ENCODE results near the gene RAB4B.
"Not testable (repeated sequence)": the region's sequence is repeated elsewhere in the genome, so short reads cannot be mapped to it uniquely, and the experiment has no call there.

Gene RAB4B

DNA sequence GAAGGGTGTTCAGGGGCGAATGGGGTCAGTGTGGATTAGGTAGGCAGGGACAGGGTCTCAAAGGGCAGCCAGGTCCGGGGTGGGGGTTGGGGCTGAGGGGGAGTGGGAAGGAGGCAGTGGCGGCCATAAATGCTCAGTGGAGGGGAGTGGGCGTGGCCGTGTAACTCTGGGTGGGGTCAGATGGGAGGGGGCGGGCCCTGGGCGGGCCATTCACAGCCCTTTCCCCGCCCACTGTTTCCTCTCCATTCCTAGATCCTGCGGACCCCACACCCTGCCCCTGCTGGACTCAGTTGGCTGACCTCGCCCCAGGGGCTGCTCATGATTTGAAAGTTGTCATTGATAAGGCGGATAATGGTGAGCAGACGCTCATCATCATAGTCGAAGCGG is 48.3 kb downstream of the RAB4B start:
- H3K27ac ChIP-seq (ENCODE audit: low read depth, low read length); H3K27me3 ChIP-seq (ENCODE audit: control insufficient read depth, insufficient read depth, low read length); H3K4me3 ChIP-seq (ENCODE audit: low read length); H3K4me1 ChIP-seq (ENCODE audit: control insufficient read depth, insufficient read depth, low read length); H3K9ac ChIP-seq (ENCODE audit: low read length): not testable (repeated sequence)
- H3K36me3 ChIP-seq (ENCODE audit: control insufficient read depth, insufficient read depth, low read length): peaks cover 10% of the 10 kb centered on the region

DNA sequence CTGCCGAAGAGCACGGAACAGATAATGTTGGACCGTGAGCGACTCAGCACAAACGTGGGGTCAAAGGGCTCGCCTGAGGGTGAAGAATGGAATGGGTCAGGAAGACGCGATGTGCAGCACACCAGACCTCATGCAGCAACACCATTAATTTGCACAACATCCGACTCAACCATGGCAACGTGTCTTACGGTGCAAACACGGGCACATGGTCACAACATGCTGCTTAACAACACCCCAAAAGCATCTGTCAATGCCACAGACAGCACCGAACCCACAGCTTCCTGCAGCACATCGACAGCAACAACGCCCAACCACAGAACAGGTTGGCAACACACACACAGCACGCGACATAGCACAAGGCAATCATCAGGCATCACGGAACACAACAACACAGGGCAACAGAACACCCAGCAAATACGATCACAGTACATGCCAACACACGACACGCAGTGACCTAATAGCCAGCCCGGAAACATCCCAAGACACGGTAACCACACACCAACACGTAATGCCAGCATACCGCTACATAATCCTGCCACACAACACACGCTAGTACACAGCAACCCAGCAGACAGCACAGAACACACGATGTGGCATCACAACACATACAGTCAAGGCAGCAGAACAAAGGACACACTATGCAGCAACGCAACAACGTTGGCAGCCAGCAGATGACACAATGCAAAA is 48.8 kb downstream of the RAB4B start:
- not testable (repeated sequence) for H3K4me3 ChIP-seq (ENCODE audit: low read length); H3K27ac ChIP-seq (ENCODE audit: low read depth, low read length); H3K9ac ChIP-seq (ENCODE audit: low read length); H3K27me3 ChIP-seq (ENCODE audit: control insufficient read depth, insufficient read depth, low read length); H3K4me1 ChIP-seq (ENCODE audit: control insufficient read depth, insufficient read depth, low read length)
- peaks cover 10% of the 10 kb centered on the region for H3K36me3 ChIP-seq (ENCODE audit: control insufficient read depth, insufficient read depth, low read length)

DNA sequence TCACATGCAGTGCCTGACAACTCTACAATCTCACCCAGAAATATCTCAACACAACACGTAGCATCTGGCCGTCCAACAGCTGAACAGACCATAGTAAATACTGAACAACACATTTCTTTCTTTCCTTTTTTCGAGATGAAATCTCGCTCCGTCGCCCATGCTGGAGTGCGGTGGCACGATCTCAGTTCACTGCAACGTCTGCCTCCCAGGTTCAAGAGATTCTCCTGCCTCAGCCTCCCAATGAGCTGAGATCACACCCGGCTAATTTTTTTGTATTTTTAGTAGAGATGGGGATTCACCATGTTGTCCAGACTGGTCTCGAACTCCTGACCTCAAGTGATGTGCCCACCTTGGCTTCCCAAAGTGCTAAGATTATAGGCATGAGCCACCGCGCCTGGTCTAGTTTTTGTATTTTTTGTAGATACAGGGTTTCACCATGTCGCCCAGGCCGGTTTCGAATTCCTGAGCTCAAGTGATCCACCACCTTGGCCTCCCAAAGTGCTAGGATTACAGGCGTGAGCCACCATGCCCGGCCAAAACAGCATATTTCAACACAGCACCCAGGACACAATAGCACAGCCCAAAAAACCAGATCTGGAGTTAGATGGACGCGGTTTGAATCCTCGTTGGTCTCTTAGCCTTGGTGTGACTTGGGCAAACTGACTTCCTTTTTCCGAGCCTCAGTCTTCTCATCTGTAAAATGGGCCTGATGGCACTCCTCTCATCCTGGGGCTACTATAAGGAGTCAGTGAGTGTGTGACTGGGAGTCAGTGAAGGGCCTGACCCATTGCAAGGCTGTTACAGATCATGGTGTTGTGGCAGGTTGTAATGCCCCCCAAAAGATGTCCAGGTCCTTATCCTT is 49.6 kb downstream of the RAB4B start:
- H3K27me3 ChIP-seq (ENCODE audit: control insufficient read depth, insufficient read depth, low read length): no peaks in the 10 kb centered on the region
- H3K9ac ChIP-seq (ENCODE audit: low read length): no peak overlapping the region
- peaks cover 6% of the 10 kb centered on the region for H3K4me1 ChIP-seq (ENCODE audit: control insufficient read depth, insufficient read depth, low read length)
- H3K36me3 ChIP-seq (ENCODE audit: control insufficient read depth, insufficient read depth, low read length): peaks cover 10% of the 10 kb centered on the region
- no peak overlapping the region for H3K4me3 ChIP-seq (ENCODE audit: low read length)
- no peak overlapping the region for H3K27ac ChIP-seq (ENCODE audit: low read depth, low read length)

DNA sequence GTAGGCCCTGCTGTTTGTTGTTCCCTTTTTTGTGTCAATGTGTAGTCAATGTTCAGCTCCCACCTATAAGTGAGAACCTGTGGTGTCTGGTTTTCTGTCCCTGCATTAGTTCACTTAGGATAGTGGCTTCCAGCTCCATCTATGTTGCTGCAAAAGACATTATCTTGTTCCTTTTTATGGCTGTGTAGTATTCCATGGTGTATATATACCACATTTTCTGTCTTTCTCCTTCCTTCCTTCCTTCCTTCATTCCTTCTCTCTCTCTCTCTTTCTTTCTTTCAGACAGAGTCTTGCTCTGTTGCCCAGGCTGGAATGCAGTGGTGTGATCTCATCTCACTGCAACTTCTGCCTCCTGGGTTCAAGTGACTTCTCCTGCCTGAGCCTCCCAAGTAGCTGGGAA is 51.2 kb downstream of the RAB4B start:
- H3K4me3 ChIP-seq (ENCODE audit: low read length): no peak overlapping the region
- peaks cover 10% of the 10 kb centered on the region for H3K36me3 ChIP-seq (ENCODE audit: control insufficient read depth, insufficient read depth, low read length)
- no peaks in the 10 kb centered on the region for H3K27me3 ChIP-seq (ENCODE audit: control insufficient read depth, insufficient read depth, low read length)
- H3K27ac ChIP-seq (ENCODE audit: low read depth, low read length): no peak overlapping the region
- H3K9ac ChIP-seq (ENCODE audit: low read length): no peak overlapping the region
- peaks cover 4% of the 10 kb centered on the region for H3K4me1 ChIP-seq (ENCODE audit: control insufficient read depth, insufficient read depth, low read length)

DNA sequence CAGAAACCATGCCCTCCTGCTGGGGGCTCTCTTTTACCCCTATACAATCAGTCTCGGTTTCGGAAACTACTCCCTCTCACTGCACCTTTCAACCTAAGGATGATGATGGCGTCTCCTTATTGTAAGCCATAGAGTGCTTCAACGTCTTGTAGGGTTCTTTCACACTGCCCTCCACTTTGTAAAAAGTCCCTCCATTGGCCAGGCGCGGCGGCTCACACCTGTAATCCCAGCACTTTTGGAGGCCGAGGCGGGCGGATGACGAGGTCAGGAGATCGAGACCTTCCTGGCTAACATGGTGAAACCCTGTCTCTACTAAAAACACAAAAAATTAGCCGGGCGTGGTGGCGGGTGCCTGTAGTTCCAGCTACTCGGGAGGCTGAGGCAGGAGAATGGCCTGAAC is 52.7 kb downstream of the RAB4B start:
- H3K27me3 ChIP-seq (ENCODE audit: control insufficient read depth, insufficient read depth, low read length); H3K27ac ChIP-seq (ENCODE audit: low read depth, low read length); H3K4me1 ChIP-seq (ENCODE audit: control insufficient read depth, insufficient read depth, low read length); H3K9ac ChIP-seq (ENCODE audit: low read length); H3K4me3 ChIP-seq (ENCODE audit: low read length): not testable (repeated sequence)
- H3K36me3 ChIP-seq (ENCODE audit: control insufficient read depth, insufficient read depth, low read length): peaks cover 10% of the 10 kb centered on the region

DNA sequence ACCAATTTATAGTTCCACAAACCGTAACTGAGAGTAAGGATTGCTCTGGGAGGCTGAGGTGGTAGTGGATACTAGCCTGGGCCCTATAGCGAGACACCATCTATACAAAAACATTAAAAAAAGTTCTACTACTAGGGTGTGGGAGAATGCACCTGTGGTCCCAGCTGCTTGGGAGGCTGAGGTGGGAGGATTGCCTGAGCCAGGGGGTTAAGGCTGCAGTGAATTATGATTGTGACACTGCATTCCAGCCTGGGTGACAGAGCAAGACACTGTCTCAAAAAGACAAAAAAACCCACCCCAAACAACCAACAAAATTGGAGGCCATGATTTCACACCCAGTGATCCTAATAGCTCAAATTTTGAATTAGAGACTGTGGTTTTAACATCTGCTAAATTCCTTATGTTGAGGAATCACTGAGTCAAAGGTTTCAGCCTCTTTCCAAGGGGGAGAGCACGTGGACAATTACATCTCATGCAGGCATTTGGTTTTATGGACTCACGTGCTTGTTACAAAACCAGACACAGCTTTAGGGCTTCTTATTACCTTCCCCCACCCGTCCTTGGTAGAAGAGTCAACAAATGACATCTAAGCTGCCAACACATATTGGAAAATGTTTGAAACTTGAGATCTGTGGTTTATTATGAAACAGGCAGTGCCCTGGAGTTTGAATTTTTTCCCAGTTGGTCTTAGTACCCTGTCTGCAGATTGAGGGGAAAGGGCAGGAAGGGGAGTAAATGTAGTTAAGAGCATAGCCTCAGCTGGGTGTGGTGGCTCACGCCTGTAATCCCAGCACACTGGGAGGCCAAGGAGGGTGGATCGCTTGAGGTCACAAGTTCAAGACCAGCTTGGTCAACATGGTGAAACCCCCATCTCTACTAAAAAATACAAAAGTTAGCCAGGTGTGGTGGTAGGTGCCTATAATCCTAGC is 53.7 kb downstream of the RAB4B start:
- no peak overlapping the region for H3K27ac ChIP-seq (ENCODE audit: low read depth, low read length)
- no peaks in the 10 kb centered on the region for H3K27me3 ChIP-seq (ENCODE audit: control insufficient read depth, insufficient read depth, low read length)
- no peak overlapping the region for H3K9ac ChIP-seq (ENCODE audit: low read length)

DNA sequence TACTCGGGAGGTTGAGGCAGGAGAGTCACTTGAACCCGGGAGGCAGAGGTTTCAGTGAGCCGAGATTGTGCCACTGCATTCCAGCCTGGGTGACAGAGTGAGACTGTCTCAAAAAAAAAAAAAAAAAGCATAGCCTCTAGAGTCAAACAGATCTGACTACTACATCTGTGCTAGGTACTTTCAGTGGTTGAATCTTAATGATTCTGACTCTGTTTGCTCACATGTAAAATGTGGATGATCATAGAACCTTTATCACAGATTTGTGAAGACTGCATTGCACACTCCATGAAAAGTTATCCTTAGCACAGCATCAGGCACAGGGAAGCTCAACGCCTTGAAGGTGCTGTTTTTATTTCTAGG is 54.4 kb downstream of the RAB4B start:
- H3K27me3 ChIP-seq (ENCODE audit: control insufficient read depth, insufficient read depth, low read length); H3K36me3 ChIP-seq (ENCODE audit: control insufficient read depth, insufficient read depth, low read length); H3K4me3 ChIP-seq (ENCODE audit: low read length); H3K4me1 ChIP-seq (ENCODE audit: control insufficient read depth, insufficient read depth, low read length); H3K27ac ChIP-seq (ENCODE audit: low read depth, low read length); H3K9ac ChIP-seq (ENCODE audit: low read length): not testable (repeated sequence)

More for the DNA sequence above, 53.7 kb downstream of the RAB4B start:
- H3K4me1 ChIP-seq (ENCODE audit: control insufficient read depth, insufficient read depth, low read length): peaks cover 4% of the 10 kb centered on the region
- H3K4me3 ChIP-seq (ENCODE audit: low read length): no peak overlapping the region
- peaks cover 8% of the 10 kb centered on the region for H3K36me3 ChIP-seq (ENCODE audit: control insufficient read depth, insufficient read depth, low read length)

DNA sequence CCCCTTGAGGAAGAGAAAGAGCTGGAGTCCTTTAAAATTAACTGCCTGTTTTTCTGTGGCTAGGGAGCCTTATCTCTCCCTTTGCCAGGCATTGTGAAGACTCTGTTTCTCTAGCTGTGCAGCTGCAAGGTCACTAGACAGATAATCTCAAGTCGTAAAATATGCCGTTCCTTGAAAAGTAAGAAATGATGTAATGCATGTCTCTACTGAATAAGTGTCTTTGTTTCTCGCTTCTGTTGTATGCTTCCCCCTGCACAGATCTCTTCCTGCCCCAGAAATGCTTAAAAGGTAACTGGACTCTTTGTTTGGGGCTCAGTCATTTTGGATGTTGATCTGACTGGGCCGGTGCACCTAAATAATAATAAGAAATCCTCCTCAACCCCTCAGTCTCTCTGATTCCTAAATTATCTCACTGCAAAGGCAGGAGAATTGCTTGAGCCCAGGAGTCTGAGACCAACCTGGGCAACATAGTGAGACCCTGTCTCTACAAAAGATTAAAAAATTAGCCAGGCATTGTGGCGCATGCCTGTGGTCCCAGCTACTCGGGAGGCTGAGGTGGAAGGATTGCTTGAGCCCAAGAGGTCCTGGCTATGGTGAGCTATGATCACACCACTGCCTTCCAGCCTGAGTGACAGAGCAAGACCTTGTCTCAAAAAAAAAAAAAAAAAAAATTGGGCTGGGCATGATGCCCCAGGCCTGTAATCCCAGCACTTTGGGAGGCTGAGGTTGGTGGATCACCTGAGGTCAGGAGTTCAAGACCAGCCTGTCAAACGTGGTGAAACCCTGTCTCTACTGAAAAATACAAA is 55.9 kb downstream of the RAB4B start:
- not testable (repeated sequence) for H3K9ac ChIP-seq (ENCODE audit: low read length); H3K4me3 ChIP-seq (ENCODE audit: low read length); H3K27ac ChIP-seq (ENCODE audit: low read depth, low read length); H3K27me3 ChIP-seq (ENCODE audit: control insufficient read depth, insufficient read depth, low read length); H3K4me1 ChIP-seq (ENCODE audit: control insufficient read depth, insufficient read depth, low read length); H3K36me3 ChIP-seq (ENCODE audit: control insufficient read depth, insufficient read depth, low read length)

DNA sequence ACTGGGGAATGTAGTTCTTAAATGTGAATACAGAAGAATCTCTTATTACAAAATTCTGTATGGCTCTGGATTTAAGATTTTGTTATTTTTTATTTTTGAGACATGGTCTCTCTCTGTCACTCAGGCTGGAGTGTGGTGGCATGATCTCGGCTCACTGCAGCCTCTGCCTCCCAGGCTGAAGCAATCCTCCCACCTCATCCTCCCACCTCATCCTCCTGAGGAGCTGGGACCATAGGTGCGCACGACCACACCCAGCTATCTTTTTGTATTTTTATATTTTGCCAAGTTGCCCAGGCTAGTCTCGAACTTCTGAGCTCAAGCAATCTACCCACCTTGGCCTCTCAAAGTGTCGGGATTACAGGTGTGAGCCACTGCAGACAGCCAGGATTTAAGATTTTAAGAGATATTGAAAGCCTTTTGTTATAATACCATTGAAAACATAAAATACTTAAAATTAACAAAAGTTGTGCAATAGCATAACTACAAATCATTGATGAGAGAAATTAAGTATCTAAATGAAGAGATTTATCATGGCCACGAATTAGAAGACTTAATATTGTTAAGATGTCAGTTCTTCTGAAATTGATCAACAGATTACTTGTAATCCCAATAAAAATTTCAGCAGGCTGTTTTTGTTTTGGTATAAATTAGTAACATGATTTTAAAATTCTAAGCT is 58.8 kb downstream of the RAB4B start:
- Histone ChIP-seq H3K4me1 (ENCODE audit: control insufficient read depth, insufficient read depth, low read length) (no peaks in the 10 kb centered on the region), H3K27ac (ENCODE audit: low read depth, low read length) (no peak overlapping the region), H3K4me3 (ENCODE audit: low read length) (no peak overlapping the region), H3K36me3 (ENCODE audit: control insufficient read depth, insufficient read depth, low read length) (no peaks in the 10 kb centered on the region), H3K9ac (ENCODE audit: low read length) (no peak overlapping the region), H3K27me3 (ENCODE audit: control insufficient read depth, insufficient read depth, low read length) (no peaks in the 10 kb centered on the region)

DNA sequence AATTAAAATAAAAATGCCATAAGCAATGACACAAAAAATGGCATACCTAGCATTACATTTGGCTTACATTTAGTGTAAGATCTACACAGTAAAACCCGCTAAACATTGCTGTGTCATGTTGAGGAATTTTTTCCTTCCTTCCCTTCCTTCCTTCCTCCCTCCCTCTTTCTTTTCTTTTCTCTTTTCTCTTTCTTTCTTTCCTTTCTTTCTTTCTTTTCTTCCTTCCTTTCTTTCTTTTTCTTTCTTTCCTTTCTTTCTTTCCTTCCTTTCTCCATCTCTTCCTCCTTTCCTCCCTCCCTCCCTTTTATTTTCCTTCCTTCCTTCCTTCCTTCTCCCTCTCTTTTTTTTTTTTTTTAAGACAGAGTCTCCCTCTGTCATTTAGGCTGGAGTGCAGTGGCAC is 60.4 kb downstream of the RAB4B start:
- not testable (repeated sequence) for H3K27ac ChIP-seq (ENCODE audit: low read depth, low read length); H3K36me3 ChIP-seq (ENCODE audit: control insufficient read depth, insufficient read depth, low read length); H3K4me3 ChIP-seq (ENCODE audit: low read length); H3K27me3 ChIP-seq (ENCODE audit: control insufficient read depth, insufficient read depth, low read length); H3K9ac ChIP-seq (ENCODE audit: low read length); H3K4me1 ChIP-seq (ENCODE audit: control insufficient read depth, insufficient read depth, low read length)

DNA sequence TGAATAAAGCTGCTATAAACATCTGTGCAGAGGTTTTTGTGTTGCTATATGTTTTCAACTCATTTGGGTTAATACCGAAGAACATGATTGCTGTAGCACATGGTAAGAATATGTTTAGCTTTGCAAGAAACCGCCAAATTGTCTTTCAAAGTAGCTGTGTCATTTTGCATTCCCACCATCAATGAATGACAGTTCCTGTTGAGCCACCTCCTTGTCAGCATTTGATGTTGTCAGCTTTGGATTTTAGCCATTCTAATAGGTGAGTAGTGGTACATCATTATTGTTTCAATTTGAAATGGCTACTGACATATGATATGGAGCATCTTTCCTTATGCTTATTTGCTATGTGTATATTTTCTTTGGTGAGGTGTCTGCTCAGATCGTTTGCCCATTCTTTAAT is 64.0 kb downstream of the RAB4B start:
- not testable (repeated sequence) for H3K4me3 ChIP-seq (ENCODE audit: low read length); H3K27ac ChIP-seq (ENCODE audit: low read depth, low read length); H3K36me3 ChIP-seq (ENCODE audit: control insufficient read depth, insufficient read depth, low read length); H3K4me1 ChIP-seq (ENCODE audit: control insufficient read depth, insufficient read depth, low read length); H3K27me3 ChIP-seq (ENCODE audit: control insufficient read depth, insufficient read depth, low read length); H3K9ac ChIP-seq (ENCODE audit: low read length)
